T-helper 17 cell (primary cell): ENCODE results near the gene IL4I1. TPM values are rescaled to one million over a fixed set of nuclear protein-coding genes. Genes with fewer than 3 reads are reported as not detected.

ENCODE experiments used
- ATAC-seq: fragments of 150-1000 bp; cut with Tn5 transposase; 2 replicates; pipeline ENCODE4 v1.10.0; 2021; ENCODE audit warnings: mild to moderate bottlenecking, moderate library complexity
- DNase-seq, 3 donors: peaks; one replicate each; pipeline versions ENCODE4 v3.0.0 to v3.0.0-alpha.2; 2020 to 2021
- H3K9me3 ChIP-seq: one replicate; pipeline ENCODE4 v1.7.0; 2013; ENCODE audit warnings: low read length, mild to moderate bottlenecking; ENCODE audit not compliant: control insufficient read depth, poor library complexity, severe bottlenecking
- H3K27ac Mint-ChIP-seq: one replicate; pipeline ENCODE4 v1.8.0; 2022; ENCODE audit warnings: mild to moderate bottlenecking, moderate library complexity, mixed read lengths
- H3K27me3 Mint-ChIP-seq: one replicate; pipeline ENCODE4 v1.8.0; 2022; ENCODE audit warnings: mixed read lengths
- H3K36me3 Mint-ChIP-seq: one replicate; pipeline ENCODE4 v1.8.0; 2022; ENCODE audit warnings: low read depth, mixed read lengths
- H3K4me1 Mint-ChIP-seq: one replicate; pipeline ENCODE4 v1.8.0; 2022; ENCODE audit warnings: mild to moderate bottlenecking, mixed read lengths
- H3K4me3 Mint-ChIP-seq: one replicate; pipeline ENCODE4 v1.8.0; 2022; ENCODE audit warnings: mild to moderate bottlenecking, moderate library complexity, mixed read lengths
- total RNA-seq, 4 donors: library from RNA in 2 of 4; stranded (reverse) in 2 of 4; gene quantifications; one replicate each; pipeline ENCODE4 v1.2.3 and lab custom pipeline; 2022 to 2026

The IL4I1 gene
- total RNA-seq, 2 donors from 2014 or later = 47.8 to 107 TPM

- Mint-ChIP-seq H3K36me3 (no peaks in the 10 kb centered on the region), H3K27ac (peak overlapping the region; percentile 34), H3K4me3 (no peak overlapping the region), H3K4me1 (peaks cover 10% of the 10 kb centered on the region), H3K27me3 (no peaks in the 10 kb centered on the region)
- ATAC-seq (no peak), DNase-seq (no peak)
- H3K9me3 ChIP-seq = no peaks in the 10 kb centered on the region
Measured at GRCh38 chr19:49904136-49904535, 7.4 kb upstream of the IL4I1 start.

GRCh38 chr19:49895566-49896297 is 955 bp downstream of the IL4I1 start:
- DNase-seq (peak in 1 of 3 donors; percentile 23), ATAC-seq (no peak)
- H3K9me3 ChIP-seq = no peaks in the 10 kb centered on the region
- no peaks in the 10 kb centered on the region for H3K27me3 Mint-ChIP-seq
- H3K4me3 Mint-ChIP-seq = peak overlapping the region; percentile 96
- H3K27ac Mint-ChIP-seq = peak overlapping the region; percentile 100
- H3K4me1 Mint-ChIP-seq = peaks cover 52% of the 10 kb centered on the region
- peaks cover 3% of the 10 kb centered on the region for H3K36me3 Mint-ChIP-seq

GRCh38 chr19:49894879-49895565 is 1.7 kb downstream of the IL4I1 start:
- Mint-ChIP-seq H3K4me3 (peak overlapping the region; percentile 96), H3K4me1 (peaks cover 54% of the 10 kb centered on the region), H3K36me3 (peaks cover 3% of the 10 kb centered on the region), H3K27ac (peak overlapping the region; percentile 100), H3K27me3 (no peaks in the 10 kb centered on the region)
- ATAC-seq (peak; percentile 16), DNase-seq (peak; percentile 28 to 57 (median 50))
- H3K9me3 ChIP-seq = no peaks in the 10 kb centered on the region

GRCh38 chr19:49894011-49894664 is 2.5 kb downstream of the IL4I1 start:
- peaks cover 3% of the 10 kb centered on the region for H3K36me3 Mint-ChIP-seq
- DNase-seq (no peak), ATAC-seq (no peak)
- H3K27ac Mint-ChIP-seq = peak overlapping the region; percentile 100
- H3K9me3 ChIP-seq = no peaks in the 10 kb centered on the region
- H3K4me1 Mint-ChIP-seq = peaks cover 54% of the 10 kb centered on the region
- H3K4me3 Mint-ChIP-seq = peak overlapping the region; percentile 96
- no peaks in the 10 kb centered on the region for H3K27me3 Mint-ChIP-seq

DNA sequence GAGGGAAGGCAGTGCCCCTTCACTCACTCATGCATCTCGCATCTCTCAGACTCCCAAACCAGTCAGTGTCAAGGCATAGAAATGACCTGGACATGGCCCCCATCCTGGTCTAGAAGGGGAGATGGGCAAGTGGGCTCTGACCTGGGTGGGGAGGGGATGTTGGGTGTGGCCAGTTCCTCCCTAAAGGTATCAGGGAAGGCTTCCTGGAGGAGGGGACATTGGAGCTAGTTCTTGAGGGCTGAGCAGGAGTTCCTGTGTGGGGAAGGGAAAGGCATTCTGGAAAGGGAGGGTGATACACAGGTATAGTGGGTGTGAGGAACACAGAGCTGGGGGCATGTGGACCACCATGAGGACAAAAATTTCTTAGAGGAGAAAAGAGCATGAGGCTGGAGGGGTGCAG is 4.0 kb downstream of the IL4I1 start:
- no peaks in the 10 kb centered on the region for H3K9me3 ChIP-seq
- Mint-ChIP-seq H3K27ac (peak overlapping the region; percentile 100), H3K27me3 (no peaks in the 10 kb centered on the region), H3K4me1 (peaks cover 54% of the 10 kb centered on the region), H3K4me3 (peak overlapping the region; percentile 66), H3K36me3 (peaks cover 3% of the 10 kb centered on the region)
- DNase-seq (no peak), ATAC-seq (no peak)

GRCh38 chr19:49891393-49891792 is 5.3 kb downstream of the IL4I1 start:
- H3K27ac Mint-ChIP-seq = peak overlapping the region; percentile 100
- no peaks in the 10 kb centered on the region for H3K27me3 Mint-ChIP-seq
- ATAC-seq (no peak), DNase-seq (no peak)
- H3K4me3 Mint-ChIP-seq = peak overlapping the region; percentile 70
- peaks cover 3% of the 10 kb centered on the region for H3K36me3 Mint-ChIP-seq
- no peaks in the 10 kb centered on the region for H3K9me3 ChIP-seq
- H3K4me1 Mint-ChIP-seq = peaks cover 41% of the 10 kb centered on the region

DNA sequence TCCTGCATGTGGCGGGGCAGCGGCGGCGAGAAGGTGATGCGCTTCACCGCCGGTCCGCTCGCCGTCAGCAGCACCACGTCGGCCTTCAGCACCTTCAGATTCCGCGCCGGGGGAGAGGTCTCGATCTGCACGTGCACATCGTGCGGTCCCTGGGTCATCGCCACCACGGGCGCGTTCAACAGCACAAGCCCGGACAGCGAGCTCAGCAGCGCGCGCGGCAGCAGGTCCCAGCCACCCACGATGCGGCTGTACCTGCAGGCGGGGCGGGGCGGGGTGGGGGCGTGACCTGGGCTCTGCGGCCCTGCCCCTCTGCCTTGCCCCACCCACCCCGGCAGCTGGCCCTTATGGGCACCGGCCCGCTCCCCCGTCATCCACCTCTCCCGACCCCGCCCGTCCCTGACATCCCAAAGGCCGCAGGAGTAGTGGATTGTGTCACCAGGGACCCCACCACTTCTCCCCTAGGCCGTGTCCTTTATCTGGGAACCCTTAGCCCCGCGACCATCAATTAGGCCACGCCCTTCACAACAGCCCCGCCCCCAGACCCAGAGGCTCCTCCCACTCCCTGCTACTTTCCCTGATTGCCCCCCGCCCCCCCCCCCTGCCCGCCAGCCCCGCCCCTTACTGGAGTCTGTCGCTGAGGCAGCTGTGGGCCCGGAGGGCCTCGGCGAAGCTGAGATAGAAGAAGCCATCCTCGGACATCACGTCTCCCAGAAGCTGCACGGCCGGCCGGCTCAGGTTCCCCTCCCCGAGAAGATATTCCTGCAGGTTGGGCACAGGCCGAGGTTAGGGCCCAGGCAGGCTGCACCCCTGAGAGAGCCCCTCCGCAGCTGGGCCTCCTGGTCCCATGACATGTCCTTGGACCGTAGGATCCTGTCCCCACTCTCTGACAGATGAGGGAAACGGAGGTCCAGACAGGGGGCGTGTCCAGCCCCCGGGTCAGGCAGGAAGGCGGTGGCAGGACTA is 6.1 kb downstream of the IL4I1 start:
- ATAC-seq = peak; percentile 72
- Mint-ChIP-seq H3K36me3 (peaks cover 3% of the 10 kb centered on the region), H3K4me1 (peaks cover 37% of the 10 kb centered on the region), H3K27me3 (no peaks in the 10 kb centered on the region), H3K27ac (peak overlapping the region; percentile 100), H3K4me3 (peak overlapping the region; percentile 83)
- DNase-seq = peak; percentile 64 to 77 (median 76)
- no peaks in the 10 kb centered on the region for H3K9me3 ChIP-seq

DNA sequence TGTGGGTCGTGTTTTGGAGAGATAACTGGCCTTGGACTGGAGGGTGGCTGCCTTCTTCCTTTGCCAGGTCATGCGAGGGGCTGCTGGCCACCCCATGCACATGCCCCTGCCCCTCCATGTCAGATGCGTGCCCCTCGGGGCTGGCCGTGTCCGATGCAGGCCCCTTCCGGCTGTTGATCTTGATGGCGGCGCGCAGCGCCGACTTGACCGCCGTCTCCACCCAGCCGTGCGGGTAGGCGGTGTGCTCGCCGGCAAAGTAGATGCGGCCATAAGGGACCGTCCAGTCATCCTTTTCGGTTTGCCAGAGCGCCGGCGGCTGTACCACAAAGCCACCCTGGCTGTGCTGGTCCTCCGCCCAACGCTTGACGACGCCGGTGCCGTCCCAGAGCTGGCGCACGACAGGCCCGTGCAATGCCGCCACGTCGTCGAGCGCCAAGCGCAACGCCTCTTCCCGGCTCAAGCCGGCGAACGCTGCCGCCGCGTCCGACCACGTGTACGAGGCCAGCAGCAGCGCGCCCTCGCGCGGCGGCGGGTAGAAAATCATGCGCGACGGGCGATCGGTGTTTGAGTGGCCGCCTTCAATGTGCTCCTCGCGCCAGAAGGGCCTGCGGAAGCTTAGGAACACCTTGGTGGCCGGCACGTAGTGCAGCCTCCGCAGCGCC is 6.9 kb downstream of the IL4I1 start:
- DNase-seq (peak; percentile 62 to 71 (median 63)), ATAC-seq (peak; percentile 61)
- Mint-ChIP-seq H3K4me1 (peaks cover 33% of the 10 kb centered on the region), H3K36me3 (peaks cover 5% of the 10 kb centered on the region), H3K4me3 (peak overlapping the region; percentile 83), H3K27me3 (no peaks in the 10 kb centered on the region), H3K27ac (peak overlapping the region; percentile 100)
- no peaks in the 10 kb centered on the region for H3K9me3 ChIP-seq

- H3K36me3 Mint-ChIP-seq = peaks cover 5% of the 10 kb centered on the region
- peak overlapping the region; percentile 100 for H3K27ac Mint-ChIP-seq
- H3K27me3 Mint-ChIP-seq = no peaks in the 10 kb centered on the region
- peak overlapping the region; percentile 83 for H3K4me3 Mint-ChIP-seq
- H3K9me3 ChIP-seq = no peaks in the 10 kb centered on the region
- peaks cover 28% of the 10 kb centered on the region for H3K4me1 Mint-ChIP-seq
- no peak for ATAC-seq
- DNase-seq = no peak
Measured at GRCh38 chr19:49889038-49889686, 7.5 kb downstream of the IL4I1 start.

- DNase-seq = no peak
- Mint-ChIP-seq H3K4me3 (peak overlapping the region; percentile 83), H3K27me3 (no peaks in the 10 kb centered on the region), H3K36me3 (peaks cover 5% of the 10 kb centered on the region), H3K4me1 (peaks cover 24% of the 10 kb centered on the region), H3K27ac (peak overlapping the region; percentile 100)
- H3K9me3 ChIP-seq = no peaks in the 10 kb centered on the region
- no peak for ATAC-seq
Measured at GRCh38 chr19:49888510-49888824, 8.2 kb downstream of the IL4I1 start.

DNA sequence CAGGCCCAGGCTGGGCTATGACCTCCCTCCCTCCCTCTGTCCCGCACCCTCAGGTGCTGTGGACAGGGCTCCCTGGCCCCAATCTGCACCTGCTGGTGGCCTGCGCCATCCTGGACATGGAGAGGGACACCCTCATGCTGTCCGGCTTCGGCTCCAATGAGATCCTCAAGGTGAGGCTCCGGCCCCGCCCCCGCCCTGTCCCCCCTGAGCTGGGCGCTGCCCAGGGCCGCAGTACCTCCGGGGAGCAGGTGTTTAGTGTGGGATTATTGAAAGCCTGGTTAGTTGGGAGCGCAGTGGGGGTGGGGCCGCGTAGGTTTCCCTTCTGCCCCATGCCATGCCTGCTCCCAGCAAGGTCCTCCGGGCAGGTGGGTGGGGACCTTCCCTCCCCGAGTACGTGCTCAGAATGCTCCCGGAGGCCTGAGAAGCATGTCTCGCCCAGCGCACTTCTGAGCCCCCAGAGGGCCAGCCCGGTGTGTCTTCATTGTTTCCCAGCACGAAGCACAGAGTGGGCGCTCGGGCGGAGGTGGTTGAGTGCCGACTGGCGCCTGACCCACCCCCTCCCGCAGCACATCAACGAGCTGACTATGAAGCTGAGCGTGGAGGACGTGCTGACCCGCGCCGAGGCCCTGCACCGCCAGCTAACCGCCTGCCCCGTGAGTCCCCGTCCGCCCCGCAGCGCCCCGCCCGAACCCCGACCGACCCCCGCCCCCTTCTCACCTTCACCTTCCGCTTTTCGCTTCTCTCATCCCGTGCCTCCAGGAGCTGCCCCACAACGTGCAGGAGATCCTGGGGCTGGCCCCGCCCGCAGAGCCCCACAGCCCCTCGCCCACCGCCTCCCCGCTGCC is 8.8 kb downstream of the IL4I1 start:
- H3K4me1 Mint-ChIP-seq = peaks cover 18% of the 10 kb centered on the region
- no peaks in the 10 kb centered on the region for H3K27me3 Mint-ChIP-seq
- H3K9me3 ChIP-seq = no peaks in the 10 kb centered on the region
- DNase-seq (no peak), ATAC-seq (no peak)
- peaks cover 5% of the 10 kb centered on the region for H3K36me3 Mint-ChIP-seq
- H3K4me3 Mint-ChIP-seq = peak overlapping the region; percentile 49
- H3K27ac Mint-ChIP-seq = peak overlapping the region; percentile 100
